Stomach (tissue), 4 donors: ENCODE measurements around the gene FAIM.
"Not testable (repeated sequence)": the region's sequence is repeated elsewhere in the genome, so short reads cannot be mapped to it uniquely, and the experiment has no call there.

ENCODE experiments used
- CTCF ChIP-seq, 7 experiments: fragments of 450-650 bp in 4 of 7; fragments of 200-600 bp in 3 of 7; sonication (generic) in 3 of 7; IDR thresholded peaks; one replicate each; pipeline ENCODE4 v1.5.1; 2016 to 2019; ENCODE audit warnings: antibody characterized with exemption in 7 of 7, control low read depth in 2 of 7, mild to moderate bottlenecking in 1 of 7
- POLR2A ChIP-seq, 4 donors: fragments of 450-650 bp; IDR thresholded peaks; one replicate each; pipeline ENCODE4 v1.6.1; 2016; ENCODE audit warnings: antibody characterized with exemption in 4 of 4, control low read depth in 2 of 4, mild to moderate bottlenecking in 1 of 4, moderate library complexity in 1 of 4
- POLR2AphosphoS5 ChIP-seq, 3 donors: sonication (generic); formaldehyde crosslinking; IDR thresholded peaks; one replicate each; pipeline ENCODE4 v1.6.1; 2016; ENCODE audit warnings: antibody characterized with exemption in 3 of 3

GRCh38 chr3:138569624-138570023, 38.9 kb upstream of the FAIM start:
- not testable (repeated sequence) for TF ChIP-seq CTCF, POLR2AphosphoS5, POLR2A (IDR thresholded peaks at IDR 0.05)
